ENCODE measurements around the gene UNK.

- TF ChIP-seq CTCF (IDR thresholded peaks at IDR 0.05) (no peak), EP300 (IDR thresholded peaks at IDR 0.05) (no peak)
Measured at GRCh38 chr17:75849724-75850123, 65.1 kb downstream of the UNK start.

All from tibial nerve (tissue), 4 donors.